H7 (cell line): ENCODE data around the gene SPO11. TPM values are rescaled to one million over a fixed set of nuclear protein-coding genes. Genes with fewer than 3 reads are reported as not detected.

Source experiments
- DNase-seq: peaks from one replicate; pipeline ENCODE4 v3.0.0; 2012
- H3K27me3 ChIP-seq: 2 replicates; pipeline ENCODE4 v1.6.0; 2011; ENCODE audit warnings: mild to moderate bottlenecking, low read length; ENCODE audit not compliant: control insufficient read depth, insufficient read depth
- H3K36me3 ChIP-seq: replicated peaks from 2 replicates; pipeline ENCODE4 v1.5.1; 2011; ENCODE audit warnings: low read length; ENCODE audit not compliant: control insufficient read depth, insufficient read depth
- H3K4me3 ChIP-seq: 2 replicates; pipeline ENCODE4 v1.5.1; 2011; ENCODE audit warnings: low read depth, mild to moderate bottlenecking, control low read depth, low read length, moderate library complexity; ENCODE audit not compliant: insufficient read depth
- total RNA-seq: library from RNA; depleted of rRNA; stranded (reverse); fragments of >200 nt; shearing (Covaris generic); gene quantifications from 2 replicates; pipeline ENCODE4 v1.2.3, GENCODE V29; 2014; rRNA removed

SPO11 gene
- not detected in 2 replicates for total RNA-seq

GRCh38 chr20:57329608-57330221 is at the start of gene SPO11:
Gene SPO11, plus strand, starts transcription at chr20:57329803. Its CDS starts 65 bp downstream, at chr20:57329868.
- Histone ChIP-seq H3K27me3 (peaks cover 2% of the 10 kb centered on the region; the same call in 1 of the 2 replicates), H3K4me3 (no peak within 1 kb of the TSS), H3K36me3 (no peaks in the 10 kb centered on the region)
- DNase-seq, result peak; percentile 88

GRCh38 chr20:57280221-57280620 is 49.4 kb upstream of the SPO11 start:
- DNase-seq, result no peak
- Histone ChIP-seq H3K27me3 (no peaks in the 10 kb centered on the region), H3K4me3 (no peak overlapping the region), H3K36me3 (no peaks in the 10 kb centered on the region)

DNA sequence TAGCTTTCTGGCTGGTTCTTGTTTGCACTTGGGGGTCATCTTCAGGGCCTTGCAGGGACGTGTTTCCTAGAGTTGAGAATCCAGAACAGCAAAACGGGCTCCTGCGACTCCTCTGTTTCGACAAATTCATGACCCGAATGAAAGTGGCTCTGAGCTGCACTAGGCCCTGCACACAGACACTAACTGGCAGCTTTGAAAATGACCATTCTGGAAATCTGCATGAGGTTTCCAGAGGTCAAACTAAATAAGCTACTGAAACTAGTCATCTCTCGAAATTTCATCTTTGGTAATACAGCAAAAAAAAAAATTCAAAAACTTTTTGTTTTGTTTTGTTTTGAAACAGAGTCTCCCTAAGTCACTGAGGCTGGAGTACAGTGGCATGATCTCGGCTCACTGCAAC is 47.7 kb upstream of the SPO11 start:
- no peak for DNase-seq
- Histone ChIP-seq H3K27me3 (no peaks in the 10 kb centered on the region), H3K4me3 (no peak overlapping the region), H3K36me3 (no peaks in the 10 kb centered on the region)

DNA sequence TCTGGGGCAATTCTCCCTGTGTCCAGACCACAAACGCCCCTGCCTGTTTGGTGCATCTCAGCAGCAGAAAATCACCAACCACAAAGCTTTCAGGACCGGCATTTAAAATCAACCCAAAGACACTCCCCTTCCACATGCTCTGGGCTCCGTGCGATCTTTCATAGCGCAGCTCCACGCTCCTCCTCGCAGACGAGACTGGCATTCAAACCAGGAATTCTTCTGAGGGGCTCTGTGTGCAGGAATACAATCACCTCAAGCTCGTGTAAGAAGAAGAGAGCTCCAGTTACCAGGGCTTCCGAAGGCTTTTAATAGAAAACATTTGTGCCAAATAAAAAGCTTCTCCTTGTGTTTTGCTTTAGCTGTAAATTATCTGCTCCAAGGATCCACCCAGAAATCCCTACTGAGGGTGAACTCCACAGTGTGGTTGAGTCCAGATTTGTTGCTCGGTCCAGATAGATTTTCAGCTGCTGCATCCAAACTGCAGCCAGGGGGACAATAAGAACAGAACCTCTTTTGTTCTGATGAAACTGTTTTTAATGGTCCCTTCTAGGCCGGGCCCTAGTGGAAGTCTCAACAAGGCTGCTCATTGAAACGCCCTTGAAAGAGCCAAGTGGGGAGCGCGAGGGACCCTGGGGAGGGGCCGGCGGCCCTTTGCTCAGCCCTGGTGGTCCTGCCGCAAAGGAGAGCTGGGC is 46.8 kb upstream of the SPO11 start:
- no peak for DNase-seq
- H3K27me3 ChIP-seq, result no peaks in the 10 kb centered on the region
- H3K36me3 ChIP-seq, result no peaks in the 10 kb centered on the region
- no peak overlapping the region for H3K4me3 ChIP-seq

DNA sequence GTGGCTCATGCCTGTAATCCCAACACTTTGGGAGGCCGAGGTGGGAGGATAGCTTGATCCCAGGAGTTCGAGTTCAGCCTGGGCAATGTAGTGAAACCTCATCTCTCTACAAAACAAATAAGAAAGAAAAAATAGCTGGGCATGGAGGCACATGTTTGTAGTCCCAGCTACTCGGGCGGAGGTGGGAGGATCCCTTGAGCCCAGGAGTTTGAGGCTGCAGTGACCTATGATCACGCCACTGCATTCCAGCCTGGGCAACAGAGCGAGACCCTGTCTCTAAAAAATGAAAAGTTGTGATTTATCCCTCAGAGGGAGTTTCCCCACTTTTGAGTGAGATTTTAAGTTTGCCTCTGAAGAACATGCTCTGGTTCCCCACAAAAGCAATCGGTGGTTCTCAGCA is 45.7 kb upstream of the SPO11 start:
- no peaks in the 10 kb centered on the region for H3K27me3 ChIP-seq

DNA sequence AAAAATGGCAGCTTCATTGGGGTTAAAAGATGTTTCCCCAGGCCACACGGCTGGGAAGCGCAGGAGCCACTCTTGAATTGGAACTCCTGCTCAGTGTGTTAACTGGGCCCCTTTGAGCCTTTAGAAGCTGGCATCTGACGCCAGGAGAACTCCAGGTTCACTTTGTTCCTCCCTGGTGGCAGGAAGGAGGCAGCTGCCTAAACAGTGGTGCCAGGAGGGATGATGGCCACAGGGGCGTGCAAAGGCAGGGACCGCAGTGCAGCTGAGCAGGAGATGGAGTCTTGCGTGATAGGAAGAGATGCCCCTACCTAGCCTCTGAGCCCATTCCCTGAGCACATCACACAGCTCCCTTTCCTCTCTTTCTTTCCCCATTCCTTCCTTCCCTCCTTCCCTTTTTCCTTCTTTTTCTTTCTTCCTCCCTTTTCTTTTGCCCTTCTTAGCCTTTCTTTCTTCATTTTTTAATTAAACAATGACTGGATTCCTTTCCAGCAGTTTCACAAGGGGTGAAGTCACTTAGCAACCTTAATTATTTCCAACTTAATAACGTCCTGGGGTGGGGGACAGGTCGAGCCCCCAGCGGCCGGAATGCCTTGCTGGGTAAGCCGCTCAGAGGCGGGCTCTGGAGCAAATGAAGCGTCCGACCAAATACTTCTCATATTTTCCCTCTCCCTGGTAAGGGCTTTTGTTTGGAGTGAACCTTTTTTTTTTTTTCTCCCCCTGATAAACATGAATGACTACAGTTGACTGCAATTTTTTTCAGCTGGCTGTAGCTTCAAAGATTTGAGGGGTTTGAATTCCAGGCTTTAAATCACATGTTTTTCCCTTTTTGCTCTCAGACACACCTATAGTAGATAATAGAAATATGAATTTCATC is 42.4 kb upstream of the SPO11 start:
- Histone ChIP-seq H3K36me3 (no peaks in the 10 kb centered on the region), H3K27me3 (no peaks in the 10 kb centered on the region), H3K4me3 (no peak overlapping the region)
- DNase-seq, result no peak

More for the DNA sequence above, 45.7 kb upstream of the SPO11 start:
- no peak for DNase-seq
- Histone ChIP-seq H3K4me3 (no peak overlapping the region), H3K36me3 (no peaks in the 10 kb centered on the region)

DNA sequence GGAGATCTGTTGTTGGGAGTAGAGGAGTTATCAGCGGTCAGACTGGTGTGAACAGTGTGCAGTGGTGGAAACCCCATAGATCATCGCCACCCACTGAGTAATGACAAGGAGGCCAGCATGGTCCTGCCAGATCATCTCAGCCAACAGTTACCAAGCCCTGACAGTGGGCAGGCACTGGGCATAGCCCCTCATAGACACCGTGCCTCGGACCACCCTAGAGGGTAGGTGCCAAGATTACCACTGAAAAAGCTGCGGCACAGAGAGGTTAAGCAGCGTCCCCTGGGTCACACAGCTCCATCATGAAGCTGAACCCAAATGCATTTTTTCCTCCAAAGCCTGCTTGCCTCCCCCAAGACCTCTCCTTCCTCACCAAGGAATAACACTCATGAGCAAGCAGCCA is 41.7 kb upstream of the SPO11 start:
- DNase-seq, result no peak
- Histone ChIP-seq H3K27me3 (no peaks in the 10 kb centered on the region), H3K36me3 (no peaks in the 10 kb centered on the region), H3K4me3 (no peak overlapping the region)

DNA sequence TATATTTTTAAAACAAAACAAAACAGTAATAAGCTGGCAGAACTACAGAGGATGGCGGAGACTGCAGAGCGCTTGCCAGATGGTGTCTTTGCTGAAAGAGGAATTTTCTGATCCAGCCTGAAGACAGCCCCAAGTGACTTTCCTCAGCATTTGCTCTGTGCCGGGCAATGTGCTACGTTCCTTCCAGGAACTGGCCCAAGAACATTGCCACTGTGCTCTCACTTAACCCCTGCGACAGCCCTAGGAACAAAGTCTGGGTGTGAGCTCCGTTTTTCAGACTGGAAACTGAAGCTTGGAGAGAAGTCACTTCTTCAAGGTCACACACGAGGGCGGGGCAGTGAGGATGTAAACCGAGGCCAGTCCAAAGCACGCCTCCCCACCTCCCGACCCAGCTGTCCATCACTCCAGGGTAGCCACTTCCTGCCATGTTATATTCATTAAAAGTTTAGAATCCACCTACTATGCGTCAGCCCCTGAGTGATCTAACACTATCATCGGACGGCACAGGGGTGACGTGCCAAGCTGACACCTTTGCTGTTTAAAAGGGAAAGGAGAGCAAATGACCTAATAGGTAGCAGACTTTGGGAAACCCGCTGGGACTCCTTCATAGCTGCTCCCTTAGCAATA is 40.8 kb upstream of the SPO11 start:
- no peak overlapping the region for H3K4me3 ChIP-seq
- DNase-seq, result no peak
- no peaks in the 10 kb centered on the region for H3K36me3 ChIP-seq
- no peaks in the 10 kb centered on the region for H3K27me3 ChIP-seq

DNA sequence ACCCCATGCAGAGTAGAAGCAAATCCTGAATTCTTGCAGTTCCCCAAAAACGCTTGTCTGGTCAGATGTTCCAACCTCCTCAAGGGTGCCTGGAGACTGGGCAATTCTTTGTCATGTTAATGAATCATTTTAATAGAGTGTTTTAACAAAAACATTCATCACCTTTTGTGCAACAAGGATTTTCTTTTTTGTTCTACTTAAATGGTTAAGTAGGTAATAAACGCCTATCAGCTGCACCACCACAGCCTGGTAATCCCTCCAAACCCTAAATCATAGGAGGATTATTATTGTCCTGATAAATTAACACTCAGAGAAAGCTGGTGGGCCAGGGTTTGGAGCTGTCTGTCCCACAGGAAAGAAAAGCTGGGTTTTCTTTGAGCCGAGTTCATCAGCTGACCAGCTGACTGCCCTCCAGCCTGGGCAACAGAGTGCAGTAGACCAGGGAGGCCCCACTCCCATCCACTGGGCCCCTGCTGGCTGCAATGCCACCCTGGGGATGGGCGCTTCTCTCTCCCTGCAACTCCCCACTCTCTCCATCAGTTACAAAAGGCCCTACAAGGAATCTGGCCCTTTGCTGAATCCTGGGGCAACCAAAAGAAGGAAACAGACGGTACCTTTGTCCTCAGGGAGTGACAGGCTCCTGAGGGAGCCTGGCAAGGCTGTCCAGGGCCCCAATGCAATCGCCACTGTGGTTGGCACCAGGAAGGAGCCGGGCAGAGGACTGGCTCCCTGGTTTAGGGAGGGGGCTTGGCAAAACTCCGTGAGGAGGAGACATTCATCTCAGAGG is 40.0 kb upstream of the SPO11 start:
- H3K27me3 ChIP-seq, result no peaks in the 10 kb centered on the region
- DNase-seq, result no peak
- no peaks in the 10 kb centered on the region for H3K36me3 ChIP-seq
- no peak overlapping the region for H3K4me3 ChIP-seq

DNA sequence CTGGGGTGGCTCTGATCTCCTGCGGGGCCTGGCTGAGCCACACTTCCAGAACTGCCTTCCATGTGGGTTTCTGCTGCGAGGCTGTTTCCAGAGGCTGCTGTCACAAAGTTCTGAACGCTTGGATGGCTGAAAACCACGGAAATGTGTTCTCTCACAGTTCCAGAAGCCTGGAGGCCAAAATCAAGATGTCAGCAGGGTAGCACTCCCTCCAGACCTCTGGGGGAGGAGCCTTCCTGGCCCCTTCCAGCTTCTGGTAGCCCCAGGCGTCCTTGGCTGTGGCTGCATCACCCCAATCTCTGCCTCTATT is 39.5 kb upstream of the SPO11 start:
- no peak overlapping the region for H3K4me3 ChIP-seq
- no peaks in the 10 kb centered on the region for H3K36me3 ChIP-seq
- DNase-seq, result no peak
- H3K27me3 ChIP-seq, result no peaks in the 10 kb centered on the region

DNA sequence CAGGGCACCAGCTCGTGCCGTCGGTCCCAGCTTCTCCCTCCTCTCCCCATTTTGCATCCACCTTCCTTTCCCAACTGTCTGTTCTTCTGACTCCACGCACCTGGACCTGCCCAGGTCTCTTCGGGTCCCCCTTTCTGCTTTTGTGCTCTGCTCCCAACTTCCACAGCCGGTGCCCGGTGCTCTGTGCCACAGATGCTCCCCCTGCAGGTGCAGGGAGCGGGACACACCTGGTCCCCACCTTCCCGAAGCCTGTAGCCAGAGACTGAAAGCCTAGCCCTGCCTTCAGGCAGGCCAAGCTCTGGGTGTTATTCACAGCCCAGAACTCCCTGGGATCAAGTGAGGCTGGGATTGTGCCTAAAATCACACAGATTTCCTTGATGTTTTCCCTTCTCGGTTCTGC is 38.6 kb upstream of the SPO11 start:
- Histone ChIP-seq H3K36me3 (no peaks in the 10 kb centered on the region), H3K4me3 (no peak overlapping the region), H3K27me3 (no peaks in the 10 kb centered on the region)
- peak; percentile 87 for DNase-seq

- Histone ChIP-seq H3K4me3 (no peak overlapping the region), H3K27me3 (no peaks in the 10 kb centered on the region), H3K36me3 (no peaks in the 10 kb centered on the region)
- no peak for DNase-seq
Measured at GRCh38 chr20:57291694-57292093, 37.9 kb upstream of the SPO11 start.

GRCh38 chr20:57292611-57293010 is 37.0 kb upstream of the SPO11 start:
- no peaks in the 10 kb centered on the region for H3K27me3 ChIP-seq

DNA sequence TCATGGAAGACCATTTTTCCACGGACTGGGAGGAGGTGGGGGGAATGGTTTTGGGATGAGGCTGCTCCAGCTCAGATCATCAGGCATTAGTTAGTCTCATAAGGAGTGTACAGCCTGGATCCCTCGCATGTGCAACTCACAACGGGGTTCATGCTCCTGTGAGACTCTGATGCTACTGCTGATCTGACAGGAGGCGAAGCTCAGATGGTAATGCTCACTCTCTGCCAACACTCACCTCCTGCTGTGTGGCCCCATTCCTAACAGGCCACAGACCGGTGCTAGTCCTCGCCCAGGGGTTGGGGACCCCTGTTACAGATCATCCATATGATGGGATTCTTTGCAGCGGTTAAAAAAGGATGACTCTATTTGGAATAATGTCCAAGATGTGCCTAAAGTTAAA is 35.6 kb upstream of the SPO11 start:
- no peak overlapping the region for H3K4me3 ChIP-seq

More at GRCh38 chr20:57292611-57293010, 37.0 kb upstream of the SPO11 start:
- DNase-seq, result no peak
- H3K36me3 ChIP-seq, result no peaks in the 10 kb centered on the region
- H3K4me3 ChIP-seq, result no peak overlapping the region

More for the DNA sequence above, 35.6 kb upstream of the SPO11 start:
- Histone ChIP-seq H3K36me3 (no peaks in the 10 kb centered on the region), H3K27me3 (no peaks in the 10 kb centered on the region)
- no peak for DNase-seq
